Calu3 (cell line): Measurements from ENCODE around the gene ASTN2. TPM values are rescaled to one million over a fixed set of nuclear protein-coding genes. Genes with fewer than 3 reads are reported as not detected.

Experiments
- BruUV-seq: library from RNA; stranded (reverse); fragments of 400-500 nt; replicated peaks from 2 replicates; lab custom pipeline; 2021; lab: Mats Ljungman, UMichigan
- CTCF ChIA-PET: fragments of 300-600 bp; sonication (Branson Sonifier 250); formaldehyde crosslinking; loops from one replicate; lab custom pipeline; 2022; ENCODE audit warnings: antibody characterized with exemption; lab: Charles Lee
- DNase-seq: peaks from one replicate; pipeline ENCODE4 v3.0.0; 2022
- H3K27ac Mint-ChIP-seq: one replicate; pipeline ENCODE4 v1.8.0; 2022; ENCODE audit warnings: mixed read lengths; ENCODE audit not compliant: unreplicated experiment
- H3K27me3 Mint-ChIP-seq: one replicate; pipeline ENCODE4 v1.8.0; 2022; ENCODE audit warnings: mixed read lengths; ENCODE audit not compliant: unreplicated experiment
- H3K36me3 Mint-ChIP-seq: one replicate; pipeline ENCODE4 v1.8.0; 2022; ENCODE audit warnings: mild to moderate bottlenecking, moderate library complexity, mixed read lengths; ENCODE audit not compliant: insufficient read depth, unreplicated experiment
- H3K4me1 Mint-ChIP-seq: one replicate; pipeline ENCODE4 v1.8.0; 2022; ENCODE audit warnings: mild to moderate bottlenecking, low read depth, mixed read lengths; ENCODE audit not compliant: unreplicated experiment
- H3K4me3 Mint-ChIP-seq: one replicate; pipeline ENCODE4 v1.8.0; 2022; ENCODE audit warnings: mild to moderate bottlenecking, low read depth, moderate library complexity, mixed read lengths; ENCODE audit not compliant: unreplicated experiment
- H3K9me3 Mint-ChIP-seq: one replicate; pipeline ENCODE4 v1.8.0; 2022; ENCODE audit warnings: low read depth, mixed read lengths; ENCODE audit not compliant: unreplicated experiment
- intact Hi-C: fragments of 100-400 bp; cut with micrococcal nuclease; formaldehyde crosslinking; loops from one replicate; pipeline ENCODE4 v1.10.0; 2022; ENCODE audit not compliant: unreplicated experiment
- total RNA-seq: library from RNA; stranded (reverse); gene quantifications from 2 replicates; pipeline ENCODE4 v1.2.3, GENCODE V29; 2022
- TF ChIP-seq, protein P1 (sequence below): fragments of 200-600 bp; IDR thresholded peaks from one replicate; pipeline ENCODE4 v1.8.0; 2022; ENCODE audit warnings: antibody characterized with exemption; ENCODE audit not compliant: unreplicated experiment

ASTN2 gene
- total RNA-seq, 1 experiment from 2014 or later = 1.7 TPM

DNA sequence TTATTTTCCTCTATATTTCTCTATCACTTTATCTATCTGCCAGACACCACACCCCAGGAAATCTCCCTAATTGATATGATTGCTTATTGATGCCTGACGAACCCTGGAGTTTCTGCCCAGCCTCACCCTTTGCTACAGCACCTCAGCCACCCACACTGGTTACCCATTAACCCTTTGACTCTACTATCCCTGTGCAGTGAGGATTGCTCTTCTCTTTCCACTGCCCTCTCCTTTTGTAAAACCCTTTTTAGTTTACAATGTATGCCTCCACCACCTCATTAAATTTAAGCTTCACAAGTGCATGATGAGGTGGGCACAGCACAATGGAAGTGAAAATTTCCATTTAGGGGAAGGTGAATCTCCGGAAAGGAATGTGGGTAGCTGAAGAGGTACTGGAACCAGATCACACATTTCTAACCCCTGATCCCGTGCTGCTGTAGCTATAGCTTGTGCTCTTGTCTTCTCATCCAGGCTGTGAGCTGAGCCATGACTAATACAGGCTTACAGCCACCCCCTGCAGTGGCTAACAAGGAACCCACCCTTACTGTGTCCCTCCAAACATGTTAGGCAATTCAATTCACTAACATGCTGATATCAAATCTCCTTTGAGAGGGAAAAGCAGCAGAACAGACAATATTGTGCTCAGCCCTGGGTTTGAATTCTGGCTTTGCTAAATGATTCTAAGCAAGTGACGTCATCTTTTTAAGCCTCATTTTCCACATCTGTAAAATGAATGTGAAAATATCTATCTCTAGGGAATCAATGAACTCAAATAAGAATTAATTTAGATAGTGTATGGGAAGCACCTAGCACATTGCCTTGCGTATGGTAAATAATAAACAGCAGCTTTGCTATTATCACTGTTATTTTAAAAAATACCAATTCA lies 914.6 kb downstream of the ASTN2 start:
- Mint-ChIP-seq H3K9me3 (peaks cover 5% of the 10 kb centered on the region), H3K36me3 (no peaks in the 10 kb centered on the region), H3K27ac (no peak overlapping the region), H3K4me3 (no peak overlapping the region), H3K27me3 (peaks cover 18% of the 10 kb centered on the region), H3K4me1 (no peaks in the 10 kb centered on the region)
- no peak for DNase-seq
- TF ChIP-seq, protein P1, sequence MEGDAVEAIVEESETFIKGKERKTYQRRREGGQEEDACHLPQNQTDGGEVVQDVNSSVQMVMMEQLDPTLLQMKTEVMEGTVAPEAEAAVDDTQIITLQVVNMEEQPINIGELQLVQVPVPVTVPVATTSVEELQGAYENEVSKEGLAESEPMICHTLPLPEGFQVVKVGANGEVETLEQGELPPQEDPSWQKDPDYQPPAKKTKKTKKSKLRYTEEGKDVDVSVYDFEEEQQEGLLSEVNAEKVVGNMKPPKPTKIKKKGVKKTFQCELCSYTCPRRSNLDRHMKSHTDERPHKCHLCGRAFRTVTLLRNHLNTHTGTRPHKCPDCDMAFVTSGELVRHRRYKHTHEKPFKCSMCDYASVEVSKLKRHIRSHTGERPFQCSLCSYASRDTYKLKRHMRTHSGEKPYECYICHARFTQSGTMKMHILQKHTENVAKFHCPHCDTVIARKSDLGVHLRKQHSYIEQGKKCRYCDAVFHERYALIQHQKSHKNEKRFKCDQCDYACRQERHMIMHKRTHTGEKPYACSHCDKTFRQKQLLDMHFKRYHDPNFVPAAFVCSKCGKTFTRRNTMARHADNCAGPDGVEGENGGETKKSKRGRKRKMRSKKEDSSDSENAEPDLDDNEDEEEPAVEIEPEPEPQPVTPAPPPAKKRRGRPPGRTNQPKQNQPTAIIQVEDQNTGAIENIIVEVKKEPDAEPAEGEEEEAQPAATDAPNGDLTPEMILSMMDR = no peak
- BruUV-seq = no TSS peak
- CTCF ChIA-PET = no interaction called here
- intact Hi-C loops = loop anchor here (5.0 kb wide), 1 partner anchor 72 kb away; no protein-coding TSS in a partner anchor

- no peak overlapping the region for H3K4me3 Mint-ChIP-seq
- TF ChIP-seq, protein P1 = no peak
- H3K9me3 Mint-ChIP-seq = peaks cover 5% of the 10 kb centered on the region
- H3K27ac Mint-ChIP-seq = no peak overlapping the region
- DNase-seq = no peak
- H3K4me1 Mint-ChIP-seq = no peaks in the 10 kb centered on the region
- CTCF ChIA-PET = no interaction called here
- intact Hi-C loops = loop anchor here (5.0 kb wide), 1 partner anchor 73 kb away; no protein-coding TSS in a partner anchor
- peaks cover 18% of the 10 kb centered on the region for H3K27me3 Mint-ChIP-seq
- H3K36me3 Mint-ChIP-seq = no peaks in the 10 kb centered on the region
- BruUV-seq = no TSS peak
Observed at GRCh38 chr9:116499434-116499833, 915.4 kb downstream of the ASTN2 start.

- CTCF ChIA-PET = no interaction called here
- H3K36me3 Mint-ChIP-seq = no peaks in the 10 kb centered on the region
Observed at GRCh38 chr9:116497095-116497890, 917.6 kb downstream of the ASTN2 start.

DNA sequence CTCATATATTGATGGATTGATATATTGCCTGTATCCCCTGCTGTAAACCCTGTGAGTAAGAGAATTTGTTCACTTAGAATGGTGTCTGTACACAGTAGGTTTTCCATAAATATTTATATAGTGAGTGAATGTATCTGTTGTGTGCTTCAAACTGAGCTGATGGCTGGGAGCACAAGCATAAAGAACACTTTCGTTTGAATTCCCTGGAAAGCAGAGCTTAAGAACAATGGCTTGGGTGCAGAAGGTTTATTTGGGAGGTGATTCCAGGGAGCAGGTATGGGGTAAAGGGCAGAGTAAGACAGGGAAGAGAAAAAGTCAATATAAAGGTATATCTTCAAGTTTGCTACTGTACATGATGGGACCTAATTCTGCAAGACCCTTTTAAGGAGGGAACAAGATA lies 918.7 kb downstream of the ASTN2 start:
- intact Hi-C loops = loop anchor here (5.0 kb wide), 1 partner anchor 76 kb away; no protein-coding TSS in a partner anchor
- no peak for DNase-seq
- H3K4me3 Mint-ChIP-seq = no peak overlapping the region
- TF ChIP-seq, protein P1 = no peak
- H3K27ac Mint-ChIP-seq = no peak overlapping the region
- no peaks in the 10 kb centered on the region for H3K27me3 Mint-ChIP-seq
- BruUV-seq = no TSS peak
- CTCF ChIA-PET = no interaction called here
- no peaks in the 10 kb centered on the region for H3K9me3 Mint-ChIP-seq
- H3K36me3 Mint-ChIP-seq = no peaks in the 10 kb centered on the region
- H3K4me1 Mint-ChIP-seq = no peaks in the 10 kb centered on the region

More at GRCh38 chr9:116497095-116497890, 917.6 kb downstream of the ASTN2 start:
- no peak overlapping the region for H3K27ac Mint-ChIP-seq
- no peak overlapping the region for H3K4me3 Mint-ChIP-seq
- TF ChIP-seq, protein P1 = no peak
- peaks cover 8% of the 10 kb centered on the region for H3K27me3 Mint-ChIP-seq
- intact Hi-C loops = loop anchor here (5.0 kb wide), 1 partner anchor 75 kb away; no protein-coding TSS in a partner anchor
- DNase-seq = no peak
- no peaks in the 10 kb centered on the region for H3K4me1 Mint-ChIP-seq
- H3K9me3 Mint-ChIP-seq = peaks cover 4% of the 10 kb centered on the region
- no TSS peak for BruUV-seq
